NCI-H1105 treated with DMSO at 0.1 percent for 48 hours (cell line): Measurements from ENCODE around the gene SMARCA1.

Experiments used
- DNase-seq: peaks from one replicate; lab custom pipeline; 2025; lab: John Stamatoyannopoulos, UW

Gene SMARCA1

GRCh38 chrX:129452523-129452922 lies 70.8 kb downstream of the SMARCA1 start:
- DNase-seq: no peak

- DNase-seq: no peak
These were observed 73.2 kb downstream of the SMARCA1 start for GRCh38 chrX:129450123-129450522.

- no peak for DNase-seq
These were observed 74.1 kb downstream of the SMARCA1 start for GRCh38 chrX:129449148-129449547.

GRCh38 chrX:129445436-129445835 lies 77.9 kb downstream of the SMARCA1 start:
- DNase-seq: no peak

- no peak for DNase-seq
These were observed 89.3 kb downstream of the SMARCA1 start for GRCh38 chrX:129433945-129434344.

GRCh38 chrX:129433461-129433860 lies 89.8 kb downstream of the SMARCA1 start:
- DNase-seq: no peak

- DNase-seq: no peak
These were observed 96.0 kb downstream of the SMARCA1 start for GRCh38 chrX:129427267-129427666.

- no peak for DNase-seq
These were observed 100.1 kb downstream of the SMARCA1 start for GRCh38 chrX:129423191-129423590.

GRCh38 chrX:129404670-129405008 lies 118.7 kb downstream of the SMARCA1 start:
- no peak for DNase-seq

GRCh38 chrX:129403974-129404669 lies 119.2 kb downstream of the SMARCA1 start:
- DNase-seq: no peak
